ENCODE results near the gene SRMS.

DNA sequence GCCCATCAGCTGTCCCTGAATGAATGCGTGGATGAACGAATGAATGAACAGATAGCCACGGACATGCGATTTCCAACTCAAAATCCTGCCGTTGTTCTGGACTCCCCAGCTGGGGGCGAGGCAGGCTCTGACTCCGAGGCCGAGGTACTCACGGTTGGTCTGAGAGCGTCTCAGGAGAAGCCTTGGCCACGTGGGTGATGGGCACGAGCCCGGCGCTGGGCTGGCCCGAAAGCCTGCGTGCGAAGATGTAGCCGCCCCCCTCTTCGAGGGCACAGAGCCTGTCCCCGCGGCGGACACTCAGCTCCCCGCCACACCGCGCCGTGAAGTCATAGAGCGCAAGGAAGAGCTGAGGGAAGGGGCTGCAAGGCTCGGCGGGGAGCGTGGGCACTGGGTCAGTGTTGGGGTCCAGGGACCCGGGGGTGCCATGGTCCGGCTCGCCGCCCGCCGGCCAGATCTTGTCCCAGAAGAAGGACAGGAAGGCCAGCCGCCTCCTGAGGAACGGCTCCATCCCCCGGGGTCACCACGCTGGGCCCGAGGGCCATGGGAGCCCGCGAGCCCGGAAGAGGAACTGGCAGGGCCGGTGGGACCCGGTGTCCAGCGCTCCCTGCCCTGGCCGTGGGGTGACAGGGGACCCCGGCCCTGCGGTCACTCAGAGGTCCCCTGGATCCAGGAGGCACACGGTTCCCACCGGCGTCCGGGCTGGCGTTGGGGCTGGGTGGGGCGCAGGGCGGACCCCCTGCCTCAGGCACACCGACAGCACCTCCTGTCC lies 409 bp downstream of the SRMS start:
- TF ChIP-seq POLR2A (IDR thresholded peaks at IDR 0.05), result no peak
- TF ChIP-seq, protein P1, sequence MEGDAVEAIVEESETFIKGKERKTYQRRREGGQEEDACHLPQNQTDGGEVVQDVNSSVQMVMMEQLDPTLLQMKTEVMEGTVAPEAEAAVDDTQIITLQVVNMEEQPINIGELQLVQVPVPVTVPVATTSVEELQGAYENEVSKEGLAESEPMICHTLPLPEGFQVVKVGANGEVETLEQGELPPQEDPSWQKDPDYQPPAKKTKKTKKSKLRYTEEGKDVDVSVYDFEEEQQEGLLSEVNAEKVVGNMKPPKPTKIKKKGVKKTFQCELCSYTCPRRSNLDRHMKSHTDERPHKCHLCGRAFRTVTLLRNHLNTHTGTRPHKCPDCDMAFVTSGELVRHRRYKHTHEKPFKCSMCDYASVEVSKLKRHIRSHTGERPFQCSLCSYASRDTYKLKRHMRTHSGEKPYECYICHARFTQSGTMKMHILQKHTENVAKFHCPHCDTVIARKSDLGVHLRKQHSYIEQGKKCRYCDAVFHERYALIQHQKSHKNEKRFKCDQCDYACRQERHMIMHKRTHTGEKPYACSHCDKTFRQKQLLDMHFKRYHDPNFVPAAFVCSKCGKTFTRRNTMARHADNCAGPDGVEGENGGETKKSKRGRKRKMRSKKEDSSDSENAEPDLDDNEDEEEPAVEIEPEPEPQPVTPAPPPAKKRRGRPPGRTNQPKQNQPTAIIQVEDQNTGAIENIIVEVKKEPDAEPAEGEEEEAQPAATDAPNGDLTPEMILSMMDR (IDR thresholded peaks at IDR 0.05), result no peak
